MM.1S (cell line): ENCODE measurements around the gene WFDC1.

Experiments used
- DNase-seq: peaks from one replicate; pipeline ENCODE4 v3.0.0-alpha.2; 2015
- H2AFZ ChIP-seq: fragments of 300-600 bp; sonication (generic); 2 replicates; pipeline ENCODE4 v1.6.0; 2016; ENCODE audit warnings: antibody characterized with exemption, low read length
- H3F3A ChIP-seq: fragments of 300-600 bp; sonication (generic); 2 replicates; pipeline ENCODE4 v1.6.1; 2016; ENCODE audit warnings: mild to moderate bottlenecking, antibody characterized with exemption, low read length, moderate library complexity, mixed read lengths; ENCODE audit not compliant: insufficient read depth
- H3K27ac ChIP-seq: fragments of 300-600 bp; sonication (generic); 2 replicates; pipeline ENCODE4 v1.5.1; 2016; ENCODE audit warnings: mild to moderate bottlenecking, low read length
- H3K27me3 ChIP-seq: fragments of 300-600 bp; sonication (generic); replicated peaks from 2 replicates; pipeline ENCODE4 v1.6.0; 2016; ENCODE audit warnings: low read length; ENCODE audit not compliant: insufficient read depth
- H3K36me3 ChIP-seq: fragments of 300-600 bp; sonication (generic); replicated peaks from 2 replicates; pipeline ENCODE4 v1.6.1; 2016; ENCODE audit warnings: mild to moderate bottlenecking, low read length, mixed read lengths; ENCODE audit not compliant: insufficient read depth
- H3K4me1 ChIP-seq: fragments of 300-600 bp; sonication (generic); 2 replicates; pipeline ENCODE4 v1.6.1; 2016; ENCODE audit warnings: low read length, mixed read lengths
- H3K4me2 ChIP-seq: fragments of 300-600 bp; sonication (generic); 2 replicates; pipeline ENCODE4 v1.6.0; 2016; ENCODE audit warnings: low read depth, low read length
- H3K4me3 ChIP-seq: fragments of 300-600 bp; sonication (generic); 2 replicates; pipeline ENCODE4 v1.5.1; 2016; ENCODE audit warnings: low read length, mixed read lengths
- H3K79me2 ChIP-seq: fragments of 300-600 bp; sonication (generic); 2 replicates; pipeline ENCODE4 v1.6.1; 2016; ENCODE audit warnings: mixed run types, low read length, mixed read lengths
- H3K9ac ChIP-seq: fragments of 300-600 bp; sonication (generic); 2 replicates; pipeline ENCODE4 v1.6.1; 2016; ENCODE audit warnings: low read length, mixed read lengths
- H3K9me2 ChIP-seq: fragments of 300-600 bp; sonication (generic); replicated peaks from 2 replicates; pipeline ENCODE4 v1.6.1; 2016; ENCODE audit warnings: mild to moderate bottlenecking, low read length, mixed read lengths; ENCODE audit not compliant: insufficient read depth
- H3K9me3 ChIP-seq: fragments of 300-600 bp; sonication (generic); replicated peaks from 2 replicates; pipeline ENCODE4 v1.6.1; 2016; ENCODE audit warnings: mild to moderate bottlenecking, low read length, mixed read lengths; ENCODE audit not compliant: insufficient read depth
- H4K20me1 ChIP-seq: fragments of 300-600 bp; sonication (generic); 2 replicates; pipeline ENCODE4 v1.6.1; 2016; ENCODE audit warnings: mild to moderate bottlenecking, low read length, moderate library complexity, mixed read lengths; ENCODE audit not compliant: insufficient read depth
- CTCF ChIP-seq: fragments of 300-600 bp; sonication (generic); IDR thresholded peaks from 2 replicates; pipeline ENCODE4 v1.5.1; 2016; ENCODE audit warnings: antibody characterized with exemption, low read length, mixed read lengths
- EZH2 ChIP-seq: fragments of 300-600 bp; sonication (generic); optimal IDR thresholded peaks from 2 replicates; pipeline ENCODE3; 2017; ENCODE audit warnings: low read depth, mild to moderate bottlenecking, antibody characterized with exemption, low read length, mixed read lengths
- EZH2phosphoT487 ChIP-seq: fragments of 300-600 bp; sonication (generic); IDR thresholded peaks from 2 replicates; pipeline ENCODE4 v1.6.1; 2018; ENCODE audit warnings: antibody characterized with exemption, low read length

WFDC1 gene

DNA sequence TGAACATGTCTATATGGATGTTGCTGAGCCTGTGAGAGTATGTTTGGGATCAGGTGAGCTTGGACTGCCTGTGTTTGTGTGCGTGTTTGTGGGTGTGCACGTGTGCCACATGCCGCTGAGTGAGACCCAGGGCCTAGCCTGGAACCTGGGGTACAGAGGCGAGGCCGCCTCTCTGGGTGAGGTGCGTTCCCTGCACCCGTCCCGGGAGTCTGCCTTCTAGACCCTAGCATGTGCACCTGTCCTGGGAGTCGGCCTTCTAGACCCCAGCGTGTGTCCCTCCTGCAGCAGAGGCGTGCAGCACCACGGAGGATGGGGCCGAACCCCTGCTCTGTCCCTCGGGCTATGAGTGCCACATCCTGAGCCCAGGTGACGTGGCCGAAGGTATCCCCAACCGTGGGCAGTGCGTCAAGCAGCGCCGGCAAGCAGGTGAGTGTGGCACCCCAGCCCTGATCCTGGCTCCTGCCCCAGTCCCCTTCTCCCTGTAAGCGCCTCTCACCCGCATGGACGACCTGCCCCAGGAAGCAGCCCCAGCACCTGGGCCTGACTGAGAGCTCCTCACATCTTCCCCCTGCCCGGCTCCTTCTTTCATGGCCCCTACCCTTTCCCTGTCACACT lies 24.6 kb downstream of the WFDC1 start:
- Histone ChIP-seq H3K27me3 (peaks cover 45% of the 10 kb centered on the region; the same call in 1 of the 2 replicates), H4K20me1 (no peaks in the 10 kb centered on the region), H3F3A (no peaks in the 10 kb centered on the region), H2AFZ (no peak overlapping the region), H3K4me3 (no peak overlapping the region), H3K36me3 (no peaks in the 10 kb centered on the region), H3K79me2 (no peaks in the 10 kb centered on the region), H3K4me1 (no peaks in the 10 kb centered on the region), H3K9me2 (no peaks in the 10 kb centered on the region), H3K9me3 (no peaks in the 10 kb centered on the region), H3K27ac (no peak overlapping the region), H3K9ac (no peak overlapping the region), H3K4me2 (no peak overlapping the region)
- TF ChIP-seq EZH2 (no peak), CTCF (no peak), EZH2phosphoT487 (no peak)
- DNase-seq, result no peak

- Histone ChIP-seq H3K27me3 (peaks cover 38% of the 10 kb centered on the region; the same call in 1 of the 2 replicates), H3F3A (no peaks in the 10 kb centered on the region), H3K36me3 (no peaks in the 10 kb centered on the region), H3K27ac (no peak overlapping the region), H2AFZ (no peak overlapping the region), H3K4me1 (no peaks in the 10 kb centered on the region), H3K9me2 (no peaks in the 10 kb centered on the region), H3K9me3 (no peaks in the 10 kb centered on the region), H3K79me2 (no peaks in the 10 kb centered on the region), H3K4me2 (no peak overlapping the region), H4K20me1 (no peaks in the 10 kb centered on the region), H3K4me3 (no peak overlapping the region), H3K9ac (no peak overlapping the region)
- no peak for DNase-seq
- TF ChIP-seq CTCF, result no peak
- no peak for TF ChIP-seq EZH2
- TF ChIP-seq EZH2phosphoT487, result no peak
These were observed 25.8 kb downstream of the WFDC1 start for GRCh38 chr16:84320511-84320910.

GRCh38 chr16:84321932-84322331 lies 27.3 kb downstream of the WFDC1 start:
- no peak for TF ChIP-seq EZH2
- no peak for TF ChIP-seq EZH2phosphoT487
- TF ChIP-seq CTCF, result no peak
- Histone ChIP-seq H3K79me2 (no peaks in the 10 kb centered on the region), H3F3A (no peaks in the 10 kb centered on the region), H3K4me1 (no peaks in the 10 kb centered on the region), H3K27ac (no peak overlapping the region), H3K9me2 (no peaks in the 10 kb centered on the region), H4K20me1 (no peaks in the 10 kb centered on the region), H3K9ac (no peak overlapping the region), H3K27me3 (peaks cover 38% of the 10 kb centered on the region; the same call in 1 of the 2 replicates), H3K4me3 (no peak overlapping the region), H3K36me3 (no peaks in the 10 kb centered on the region), H3K4me2 (no peak overlapping the region), H3K9me3 (no peaks in the 10 kb centered on the region), H2AFZ (no peak overlapping the region)
- no peak for DNase-seq
